Esophagus muscularis mucosa (tissue), 4 donors: ENCODE data around the gene PAQR6. TPM values are rescaled to one million over a fixed set of nuclear protein-coding genes. Genes with fewer than 3 reads are reported as not detected.
"Not testable (repeated sequence)": the region's sequence is repeated elsewhere in the genome, so short reads cannot be mapped to it uniquely, and the experiment has no call there.

Experiments
- DNase-seq: peaks from one replicate; pipeline ENCODE4 v3.0.0-alpha.2; 2017; ENCODE audit errors: extremely low spot score
- H3K27ac ChIP-seq, 4 donors: fragments of 200-600 bp; sonication (generic); replicated peaks in 1 of 4; 1 replicate in 3 of 4; 2 replicates in 1 of 4; pipeline ENCODE4 v1.5.1; 2016 to 2019; ENCODE audit warnings: mild to moderate bottlenecking in 1 of 4
- H3K27me3 ChIP-seq, 4 donors: fragments of 200-600 bp; sonication (generic); one replicate each; pipeline versions ENCODE4 v1.5.1 to v1.6.0; 2016 to 2019
- H3K36me3 ChIP-seq, 4 donors: fragments of 200-600 bp; sonication (generic); one replicate each; pipeline ENCODE4 v1.5.1; 2016 to 2019
- H3K4me1 ChIP-seq, 4 donors: fragments of 200-600 bp; sonication (generic); one replicate each; pipeline ENCODE4 v1.5.1; 2016 to 2019
- H3K4me3 ChIP-seq, 4 donors: fragments of 200-600 bp; sonication (generic); 1 replicate in 2 of 4; 2 replicates in 2 of 4; pipeline ENCODE4 v1.5.1; 2016 to 2019; ENCODE audit warnings: mild to moderate bottlenecking in 4 of 4, moderate library complexity in 1 of 4
- H3K9me3 ChIP-seq, 4 donors: fragments of 200-600 bp; sonication (generic); 1 replicate in 3 of 4; 2 replicates in 1 of 4; pipeline ENCODE4 v1.5.1; 2016 to 2019
- EP300 ChIP-seq: sonication (generic); formaldehyde crosslinking; IDR thresholded peaks from one replicate; pipeline ENCODE4 v1.6.1; 2017; ENCODE audit warnings: antibody characterized with exemption
- POLR2A ChIP-seq: fragments of 450-650 bp; IDR thresholded peaks from one replicate; pipeline ENCODE4 v1.6.1; 2017; ENCODE audit warnings: antibody characterized with exemption, moderate library complexity, mild to moderate bottlenecking, low read depth
- POLR2AphosphoS5 ChIP-seq, 2 donors: sonication (generic); formaldehyde crosslinking; IDR thresholded peaks; one replicate each; pipeline ENCODE4 v1.6.1; 2017; ENCODE audit warnings: antibody characterized with exemption in 2 of 2
- WGBS: methylation state at CpG from one replicate; pipeline ENCODE4 v1.1.5; 2018; 5-methylcytosine and 5-hydroxymethylcytosine counted together
- intact Hi-C: fragments of 100-400 bp; cut with DNase I; formaldehyde crosslinking; loops from one replicate; pipeline ENCODE4 v1.15.1; 2023
- total RNA-seq, 4 donors: library from RNA; depleted of rRNA; stranded (reverse); fragments of >200 nt; gene quantifications; one replicate each; pipeline versions ENCODE4 v1.1.0 to v1.2.1, GENCODE V29; 2016
- TF ChIP-seq, protein P1 (sequence below), 3 experiments: fragments of 200-600 bp in 2 of 3; fragments of 450-650 bp in 1 of 3; sonication (generic) in 2 of 3; IDR thresholded peaks; one replicate each; pipeline ENCODE4 v1.5.1; 2017 to 2019; ENCODE audit warnings: antibody characterized with exemption in 3 of 3, mild to moderate bottlenecking in 2 of 3, moderate library complexity in 1 of 3

Gene PAQR6
- total RNA-seq, 4 donors from 2014 or later, result 2.2 to 2.9 (median 2.7) TPM

DNA sequence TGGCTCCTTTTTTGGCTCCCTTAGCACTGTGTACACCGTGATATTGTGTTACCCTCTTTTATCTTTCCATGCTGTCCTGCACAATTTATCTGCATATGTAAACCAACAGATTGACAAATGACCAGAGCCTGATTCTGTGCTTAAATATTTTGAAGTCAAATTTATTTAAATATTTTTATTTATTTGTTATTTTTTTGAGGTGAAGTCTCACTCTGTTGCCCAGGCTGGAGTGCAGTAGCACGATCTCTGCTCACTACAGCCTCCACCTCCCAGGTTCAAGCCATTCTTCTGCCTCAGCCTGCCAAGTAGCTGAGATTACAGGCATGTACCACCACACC is 22.2 kb downstream of the PAQR6 start:
- no peaks in the 10 kb centered on the region for H3K9me3 ChIP-seq
- peaks cover 12 to 76% (median 56%) of the 10 kb centered on the region in 4 donors for H3K36me3 ChIP-seq
- H3K27me3 ChIP-seq, result no peaks in the 10 kb centered on the region
- DNase-seq, result no peak
- 11% methylated on average over 2 of the region's 2 CpGs for WGBS
- peaks cover 7 to 27% (median 23%) of the 10 kb centered on the region in 4 donors for H3K4me1 ChIP-seq
- no peak overlapping the region for H3K27ac ChIP-seq
- no peak for TF ChIP-seq EP300
- no peak for TF ChIP-seq POLR2AphosphoS5 (IDR thresholded peaks at IDR 0.05)
- TF ChIP-seq, protein P1, sequence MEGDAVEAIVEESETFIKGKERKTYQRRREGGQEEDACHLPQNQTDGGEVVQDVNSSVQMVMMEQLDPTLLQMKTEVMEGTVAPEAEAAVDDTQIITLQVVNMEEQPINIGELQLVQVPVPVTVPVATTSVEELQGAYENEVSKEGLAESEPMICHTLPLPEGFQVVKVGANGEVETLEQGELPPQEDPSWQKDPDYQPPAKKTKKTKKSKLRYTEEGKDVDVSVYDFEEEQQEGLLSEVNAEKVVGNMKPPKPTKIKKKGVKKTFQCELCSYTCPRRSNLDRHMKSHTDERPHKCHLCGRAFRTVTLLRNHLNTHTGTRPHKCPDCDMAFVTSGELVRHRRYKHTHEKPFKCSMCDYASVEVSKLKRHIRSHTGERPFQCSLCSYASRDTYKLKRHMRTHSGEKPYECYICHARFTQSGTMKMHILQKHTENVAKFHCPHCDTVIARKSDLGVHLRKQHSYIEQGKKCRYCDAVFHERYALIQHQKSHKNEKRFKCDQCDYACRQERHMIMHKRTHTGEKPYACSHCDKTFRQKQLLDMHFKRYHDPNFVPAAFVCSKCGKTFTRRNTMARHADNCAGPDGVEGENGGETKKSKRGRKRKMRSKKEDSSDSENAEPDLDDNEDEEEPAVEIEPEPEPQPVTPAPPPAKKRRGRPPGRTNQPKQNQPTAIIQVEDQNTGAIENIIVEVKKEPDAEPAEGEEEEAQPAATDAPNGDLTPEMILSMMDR (IDR thresholded peaks at IDR 0.05), result no peak
- no peak for TF ChIP-seq POLR2A
- no peak overlapping the region for H3K4me3 ChIP-seq
- intact Hi-C loops, result loop anchor here (1.0 to 2.0 kb wide), 2 partner anchors 79 to 135 kb away; no protein-coding TSS in a partner anchor

DNA sequence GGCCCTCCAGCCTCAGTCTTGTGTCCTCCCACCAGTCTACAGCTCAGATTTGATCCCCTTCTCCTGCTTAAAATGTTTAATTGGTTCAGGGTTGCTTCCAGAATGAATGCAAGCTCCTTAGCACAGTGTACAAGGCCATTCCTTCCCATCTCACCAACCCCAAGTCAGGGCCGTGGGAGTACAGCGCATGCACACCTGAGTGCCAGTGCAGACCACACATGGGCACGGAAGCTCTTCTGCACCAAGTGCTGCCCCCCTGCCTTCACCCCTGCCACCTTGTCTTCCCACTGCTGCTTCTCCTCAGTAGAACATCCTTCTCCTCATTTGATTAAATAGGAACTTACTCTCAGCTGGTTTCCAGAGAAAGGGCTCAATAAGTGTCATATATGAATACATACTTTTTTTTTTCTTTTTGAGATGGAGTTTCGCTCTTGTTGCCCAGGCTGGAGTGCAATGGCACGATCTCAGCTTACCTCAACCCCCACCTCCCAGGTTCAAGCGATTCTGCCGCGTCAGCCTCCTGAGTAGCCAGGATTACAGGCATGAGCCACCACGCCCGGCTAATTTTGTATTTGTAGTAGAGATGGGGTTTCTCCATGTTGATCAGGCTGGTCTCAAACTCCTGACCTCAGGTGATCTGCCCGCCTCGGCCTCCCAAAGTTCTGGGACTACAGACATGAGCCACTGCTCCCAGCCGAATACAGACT is 25.7 kb downstream of the PAQR6 start:
- TF ChIP-seq POLR2A (no peak), EP300 (no peak), POLR2AphosphoS5 (IDR thresholded peaks at IDR 0.05) (no peak)
- TF ChIP-seq, protein P1 (IDR thresholded peaks at IDR 0.05), result no peak
- DNase-seq, result no peak
- Histone ChIP-seq H3K27me3 (no peaks in the 10 kb centered on the region), H3K9me3 (no peaks in the 10 kb centered on the region), H3K4me3 (no peak overlapping the region), H3K36me3 (peaks cover 9 to 71% (median 54%) of the 10 kb centered on the region in 4 donors), H3K4me1 (peaks cover 12 to 25% (median 21%) of the 10 kb centered on the region in 4 donors), H3K27ac (no peak overlapping the region)
- intact Hi-C loops, result no loop called here
- 91% methylated on average over 13 of the region's 13 CpGs for WGBS

- TF ChIP-seq, protein P1 (IDR thresholded peaks at IDR 0.05), result no peak
- no peak for TF ChIP-seq POLR2A
- no peak for TF ChIP-seq POLR2AphosphoS5 (IDR thresholded peaks at IDR 0.05)
- no peak for TF ChIP-seq EP300
- Histone ChIP-seq H3K9me3 (no peaks in the 10 kb centered on the region), H3K4me1 (peaks cover 7 to 30% (median 25%) of the 10 kb centered on the region in 4 donors), H3K36me3 (peaks cover 9 to 66% (median 48%) of the 10 kb centered on the region in 4 donors), H3K4me3 (no peak overlapping the region), H3K27me3 (no peaks in the 10 kb centered on the region), H3K27ac (no peak overlapping the region)
- 93% methylated on average over 9 of the region's 9 CpGs for WGBS
- no peak for DNase-seq
- intact Hi-C loops, result no loop called here
Observed at GRCh38 chr1:156220226-156220625, 27.6 kb downstream of the PAQR6 start.

DNA sequence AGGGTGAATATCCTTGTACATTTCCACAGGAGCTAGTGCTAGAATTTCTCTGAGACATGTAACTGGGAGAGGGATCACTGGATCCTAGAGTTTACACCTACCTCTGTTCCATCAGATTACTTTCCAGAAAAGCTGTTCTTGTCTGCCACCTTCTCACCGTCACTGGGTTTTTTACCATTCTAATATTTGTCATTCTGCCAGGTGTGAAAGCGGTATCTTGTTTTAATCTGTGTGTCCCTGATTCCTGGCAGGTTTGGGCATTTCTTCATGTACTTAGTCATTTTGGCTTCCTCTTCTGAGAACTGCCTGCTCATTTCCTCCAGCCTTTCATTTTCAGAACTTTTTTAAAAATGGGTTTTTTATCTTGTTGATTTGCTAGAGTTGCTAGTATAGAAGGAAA is 30.0 kb downstream of the PAQR6 start:
- peaks cover 0 to 50% (median 41%) of the 10 kb centered on the region in 4 donors for H3K36me3 ChIP-seq
- WGBS, result 56% methylated on average over 2 of the region's 2 CpGs
- peak overlapping the region; percentile 21 to 73 (median 38) for H3K27ac ChIP-seq
- TF ChIP-seq POLR2A (no peak), POLR2AphosphoS5 (IDR thresholded peaks at IDR 0.05) (no peak), EP300 (no peak)
- TF ChIP-seq, protein P1 (IDR thresholded peaks at IDR 0.05), result no peak
- no peaks in the 10 kb centered on the region for H3K9me3 ChIP-seq
- no peak for DNase-seq
- intact Hi-C loops, result no loop called here
- peaks cover 22 to 45% (median 38%) of the 10 kb centered on the region in 4 donors for H3K4me1 ChIP-seq
- no peaks in the 10 kb centered on the region for H3K27me3 ChIP-seq
- no peak overlapping the region for H3K4me3 ChIP-seq

DNA sequence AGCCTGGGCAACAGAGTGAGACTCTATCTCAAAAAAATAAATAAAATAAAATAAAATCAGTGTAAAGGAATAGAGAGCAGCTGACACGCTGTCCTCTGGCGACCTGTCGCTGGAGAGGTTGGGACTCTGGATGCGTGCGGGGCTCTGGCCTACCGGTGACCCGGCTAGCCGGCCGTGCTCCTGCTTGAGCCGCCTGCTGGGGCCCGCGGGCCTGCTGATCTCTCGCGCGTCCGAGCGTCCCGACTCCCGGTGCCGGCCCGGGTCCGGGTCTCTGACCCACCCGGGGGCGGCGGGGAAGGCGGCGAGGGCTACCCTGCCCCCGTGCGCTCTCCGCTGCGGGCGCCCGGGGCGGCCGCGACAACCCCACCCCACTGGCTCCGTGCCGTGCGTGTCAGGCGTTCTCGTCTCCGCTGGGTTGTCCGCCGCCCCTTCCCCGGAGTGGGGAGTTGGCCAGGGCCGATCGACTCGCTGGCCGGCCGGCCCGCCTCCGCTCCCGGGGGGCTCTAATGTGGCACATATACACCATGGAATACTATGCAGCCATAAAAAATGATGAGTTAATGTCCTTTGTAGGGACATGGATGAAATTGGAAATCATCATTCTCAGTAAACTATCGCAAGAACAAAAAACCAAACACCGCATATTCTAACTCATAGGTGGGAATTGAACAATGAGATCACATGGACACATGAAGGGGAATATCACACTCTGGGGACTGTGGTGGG is 31.3 kb downstream of the PAQR6 start:
- DNase-seq, intact Hi-C loops: not testable (repeated sequence)

More for the DNA sequence above, 31.3 kb downstream of the PAQR6 start:
- H3K27ac ChIP-seq, H3K4me3 ChIP-seq, H3K9me3 ChIP-seq, H3K27me3 ChIP-seq: not testable (repeated sequence)
- 96% methylated on average over 33 of the region's 55 CpGs for WGBS
- H3K36me3 ChIP-seq, result peaks cover 0 to 37% (median 31%) of the 10 kb centered on the region in 4 donors
- H3K4me1 ChIP-seq, result peaks cover 22 to 51% (median 45%) of the 10 kb centered on the region in 4 donors
